ENCODE results near the gene ANKMY1. TPM values are rescaled to one million over a fixed set of nuclear protein-coding genes. Genes with fewer than 3 reads are reported as not detected.

ANKMY1 gene
- total and polyA plus RNA-seq, 7 experiments from 2014 or later, result 7.7 to 83.4 (median 34.8) TPM

DNA sequence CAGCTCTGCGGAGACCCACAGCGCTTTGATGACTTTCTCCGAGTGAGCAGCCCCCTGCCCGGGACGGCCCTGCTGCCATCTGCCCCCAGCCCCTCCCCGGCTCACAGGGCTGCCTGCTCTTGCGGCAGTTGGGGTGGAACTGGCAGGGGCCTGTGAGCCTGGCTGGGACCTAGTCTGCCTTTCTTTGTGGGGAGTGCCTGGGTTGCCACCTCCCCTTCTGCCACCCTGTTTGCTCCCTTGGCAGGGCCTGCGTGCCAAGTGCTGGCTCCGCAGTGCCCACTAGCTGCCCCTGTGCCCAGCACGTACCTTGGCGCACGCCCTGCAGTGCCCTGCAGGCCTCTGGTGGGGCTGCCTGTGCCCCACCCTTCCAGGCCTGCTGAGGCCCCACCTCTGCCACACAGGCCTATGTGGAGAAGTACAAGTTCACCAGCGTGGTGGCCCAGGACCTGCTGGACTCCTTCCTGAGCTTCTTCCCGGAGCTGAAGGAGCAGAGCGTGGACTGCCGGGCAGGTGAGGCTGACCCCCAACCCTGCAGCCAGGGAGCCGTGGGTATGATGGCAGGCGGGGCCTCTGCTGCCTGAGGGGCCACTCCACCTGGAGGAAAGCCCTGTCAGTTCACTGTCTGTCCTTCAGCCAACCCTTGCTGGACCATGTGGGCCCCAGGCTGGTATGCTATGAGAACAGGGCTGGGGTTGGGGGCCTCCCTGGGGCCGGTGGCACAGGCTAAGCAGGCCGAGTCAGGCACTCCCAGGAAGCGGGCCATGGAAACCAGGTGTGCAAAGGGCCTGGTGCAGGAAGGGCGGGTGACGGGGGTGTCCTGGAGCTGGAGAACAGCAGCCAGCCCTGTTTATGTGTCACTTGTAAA lies 17.5 kb upstream of the ANKMY1 start:
- no peak overlapping the region for H3K4me3 Mint-ChIP-seq
- CTCF ChIA-PET, result no interaction called here
- Histone ChIP-seq H3K4me3 (ENCODE audit: low read length) (no peak overlapping the region), H3K27ac (ENCODE audit: low read depth, low read length) (no peak overlapping the region), H3K9me3 (ENCODE audit: control insufficient read depth in 2 of 3, low read length in 3 of 3) (no peaks in the 10 kb centered on the region), H3K27me3 (ENCODE audit: control insufficient read depth in 2 of 2, insufficient read depth in 2 of 2, low read length in 2 of 2) (no peaks in the 10 kb centered on the region), H3K4me1 (ENCODE audit: control insufficient read depth in 2 of 2, insufficient read depth in 2 of 2, low read length in 2 of 2) (peaks cover 25 to 33% of the 10 kb centered on the region in 2 donors), H3K36me3 (ENCODE audit: control insufficient read depth in 2 of 3, insufficient read depth in 3 of 3, low read length in 3 of 3) (peaks cover 7 to 78% (median 8%) of the 10 kb centered on the region in 3 experiments)
- intact Hi-C loops (cut with micrococcal nuclease), result no loop called here
- POLR2A ChIA-PET, result interaction anchor here (1.3 to 1.9 kb wide), 3 partner anchors 10 to 14 kb away, joined by 4 to 5 read pairs (median 5); partner anchors contain the start of gene CAPN10
- no peak for DNase-seq
- peak overlapping the region in 1 of 9 donors; percentile 33 for H3K27ac Mint-ChIP-seq
- no peak for ATAC-seq
- H3K9me3 Mint-ChIP-seq, result no peaks in the 10 kb centered on the region
- peaks cover 23 to 40% (median 32%) of the 10 kb centered on the region in 7 donors for H3K4me1 Mint-ChIP-seq
- no peaks in the 10 kb centered on the region for H3K27me3 Mint-ChIP-seq
- H3K36me3 Mint-ChIP-seq, result peaks cover 0 to 13% (median 0%) of the 10 kb centered on the region in 5 donors

DNA sequence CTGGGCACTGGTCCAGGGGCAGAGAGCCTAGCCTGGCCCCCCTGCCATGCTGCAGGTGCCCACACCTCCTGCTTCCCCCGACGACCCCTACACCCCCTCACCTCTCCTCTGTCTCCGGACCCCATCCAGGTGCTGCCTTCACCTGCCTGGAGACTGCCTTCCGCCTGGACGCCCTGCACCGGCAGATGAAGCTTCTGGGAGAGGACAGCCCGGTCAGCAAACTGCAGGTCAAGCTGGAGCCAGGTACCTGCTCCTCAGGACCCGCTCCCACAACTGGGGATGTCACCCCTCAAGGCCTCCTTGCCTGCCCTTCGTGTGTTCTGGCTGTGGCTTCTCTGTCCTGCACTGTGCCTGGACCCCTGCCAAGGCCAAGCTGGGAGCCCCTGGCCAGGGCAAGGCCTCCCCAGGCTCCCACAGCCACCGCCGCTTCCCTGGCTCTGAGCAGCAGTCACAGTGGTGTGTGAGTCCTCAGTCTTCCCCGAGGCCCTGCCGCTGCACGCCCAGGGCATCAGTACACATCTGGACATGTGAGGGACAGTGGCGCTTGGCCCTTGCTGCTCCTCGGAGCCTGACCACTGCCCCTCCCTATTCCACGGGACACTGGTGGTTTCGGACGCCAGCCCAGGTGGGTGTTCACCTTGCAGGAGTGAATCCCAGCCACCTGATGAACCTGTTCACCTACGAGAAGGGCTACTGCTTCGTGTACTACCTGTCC lies 16.8 kb upstream of the ANKMY1 start:
- ATAC-seq, result no peak
- peaks cover 21 to 40% (median 29%) of the 10 kb centered on the region in 7 donors for H3K4me1 Mint-ChIP-seq
- Histone ChIP-seq H3K4me1 (ENCODE audit: control insufficient read depth in 2 of 2, insufficient read depth in 2 of 2, low read length in 2 of 2) (peaks cover 27 to 34% of the 10 kb centered on the region in 2 donors), H3K27me3 (ENCODE audit: control insufficient read depth in 2 of 2, insufficient read depth in 2 of 2, low read length in 2 of 2) (no peaks in the 10 kb centered on the region), H3K4me3 (ENCODE audit: low read length) (no peak overlapping the region), H3K36me3 (ENCODE audit: control insufficient read depth in 2 of 3, insufficient read depth in 3 of 3, low read length in 3 of 3) (peaks cover 7 to 78% (median 8%) of the 10 kb centered on the region in 3 experiments), H3K9me3 (ENCODE audit: control insufficient read depth in 2 of 3, low read length in 3 of 3) (no peaks in the 10 kb centered on the region), H3K27ac (ENCODE audit: low read depth, low read length) (no peak overlapping the region)
- no peaks in the 10 kb centered on the region for H3K27me3 Mint-ChIP-seq
- ChIA-PET CTCF (no interaction called here), POLR2A (interaction anchor here (1.9 kb wide), 1 partner anchor 14 kb away, joined by 5 read pairs; no protein-coding TSS in a partner anchor)
- peaks cover 0 to 10% (median 0%) of the 10 kb centered on the region in 5 donors for H3K36me3 Mint-ChIP-seq
- DNase-seq, result no peak
- H3K9me3 Mint-ChIP-seq, result no peaks in the 10 kb centered on the region
- H3K4me3 Mint-ChIP-seq, result no peak overlapping the region
- H3K27ac Mint-ChIP-seq, result no peak overlapping the region
- intact Hi-C loops (cut with micrococcal nuclease), result no loop called here

DNA sequence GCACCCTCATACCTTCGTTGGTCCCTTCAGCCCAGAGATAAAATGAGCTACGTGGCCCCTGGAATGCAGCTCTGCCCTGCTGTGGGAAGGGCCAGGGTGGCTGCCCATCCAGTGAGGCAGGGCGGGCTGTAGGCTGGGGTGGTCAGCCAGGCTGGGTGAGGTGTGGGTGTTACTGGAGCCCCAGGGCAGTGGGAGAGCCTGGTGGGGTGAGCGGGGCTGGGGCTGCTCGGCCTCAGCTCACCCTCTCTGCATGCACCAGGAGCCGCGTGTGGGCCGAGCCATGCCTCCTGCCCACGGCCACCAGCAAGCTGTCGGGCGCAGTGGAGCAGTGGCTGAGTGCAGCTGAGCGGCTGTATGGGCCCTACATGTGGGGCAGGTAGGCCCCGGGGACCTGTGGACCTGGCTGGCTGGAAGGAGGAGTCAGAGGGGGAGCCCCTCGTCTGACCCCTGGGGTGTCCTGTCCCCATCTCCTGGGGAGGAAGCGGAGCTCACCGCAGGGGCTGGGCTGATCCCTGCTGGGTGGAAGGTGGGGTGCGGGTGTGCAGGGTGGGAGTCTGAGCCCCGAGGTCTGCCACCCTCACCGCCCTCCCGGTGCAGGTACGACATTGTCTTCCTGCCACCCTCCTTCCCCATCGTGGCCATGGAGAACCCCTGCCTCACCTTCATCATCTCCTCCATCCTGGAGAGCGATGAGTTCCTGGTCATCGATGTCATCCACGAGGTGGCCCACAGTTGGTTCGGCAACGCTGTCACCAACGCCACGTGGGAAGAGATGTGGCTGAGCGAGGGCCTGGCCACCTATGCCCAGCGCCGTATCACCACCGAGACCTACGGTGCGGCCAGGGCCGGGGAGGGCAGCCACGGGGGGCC lies 16.0 kb upstream of the ANKMY1 start:
- Mint-ChIP-seq H3K27ac (no peak overlapping the region), H3K36me3 (peaks cover 0 to 13% (median 0%) of the 10 kb centered on the region in 5 donors)
- CTCF ChIA-PET, result no interaction called here

DNA sequence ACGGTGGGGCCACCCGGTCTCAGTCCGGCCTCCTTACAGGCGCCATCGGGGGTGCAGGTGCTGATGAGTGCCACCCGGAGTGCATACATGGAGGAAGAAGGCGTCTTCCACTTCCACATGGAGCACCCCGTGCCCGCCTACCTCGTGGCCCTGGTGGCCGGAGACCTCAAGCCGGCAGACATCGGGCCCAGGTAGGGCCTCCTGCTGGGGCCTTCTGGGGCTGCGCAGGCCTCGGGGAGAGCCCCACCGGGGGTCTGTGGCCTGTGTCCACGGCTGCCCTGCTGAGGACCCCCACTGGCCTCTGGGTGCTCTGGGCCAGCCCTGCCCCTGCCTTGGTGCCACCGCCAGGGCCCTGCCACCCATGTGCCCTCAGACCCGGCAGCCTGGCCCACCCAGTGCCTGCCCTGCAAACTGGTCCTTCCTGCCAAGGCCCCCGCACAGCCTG lies 15.3 kb upstream of the ANKMY1 start:
- peaks cover 19 to 32% (median 25%) of the 10 kb centered on the region in 7 donors for H3K4me1 Mint-ChIP-seq
- H3K27ac ChIP-seq (ENCODE audit: low read depth, low read length), result no peak overlapping the region
- H3K4me3 Mint-ChIP-seq, result no peak overlapping the region
- H3K36me3 ChIP-seq (ENCODE audit: control insufficient read depth in 2 of 3, insufficient read depth in 3 of 3, low read length in 3 of 3), result peaks cover 7 to 69% (median 8%) of the 10 kb centered on the region in 3 experiments
- ChIA-PET CTCF (interaction anchor here (0.8 kb wide), 1 partner anchor 12 kb away, joined by 3 read pairs; no protein-coding TSS in a partner anchor), POLR2A (interaction anchor here (1.9 kb wide), 1 partner anchor 12 kb away, joined by 5 read pairs; no protein-coding TSS in a partner anchor)
- H3K9me3 ChIP-seq (ENCODE audit: control insufficient read depth in 2 of 3, low read length in 3 of 3), result no peaks in the 10 kb centered on the region
- no peaks in the 10 kb centered on the region for H3K27me3 ChIP-seq (ENCODE audit: control insufficient read depth in 2 of 2, insufficient read depth in 2 of 2, low read length in 2 of 2)
- no peak overlapping the region for H3K4me3 ChIP-seq (ENCODE audit: low read length)
- H3K27me3 Mint-ChIP-seq, result no peaks in the 10 kb centered on the region
- peaks cover 0 to 13% (median 0%) of the 10 kb centered on the region in 5 donors for H3K36me3 Mint-ChIP-seq
- peaks cover 23 to 30% of the 10 kb centered on the region in 2 donors for H3K4me1 ChIP-seq (ENCODE audit: control insufficient read depth in 2 of 2, insufficient read depth in 2 of 2, low read length in 2 of 2)
- no peak for DNase-seq
- H3K9me3 Mint-ChIP-seq, result no peaks in the 10 kb centered on the region
- intact Hi-C loops (cut with micrococcal nuclease), result no loop called here
- no peak overlapping the region for H3K27ac Mint-ChIP-seq
- no peak for ATAC-seq

More for the DNA sequence above, 16.0 kb upstream of the ANKMY1 start:
- peaks cover 7 to 75% (median 8%) of the 10 kb centered on the region in 3 experiments for H3K36me3 ChIP-seq (ENCODE audit: control insufficient read depth in 2 of 3, insufficient read depth in 3 of 3, low read length in 3 of 3)
- H3K4me3 ChIP-seq (ENCODE audit: low read length), result no peak overlapping the region
- no peaks in the 10 kb centered on the region for H3K27me3 ChIP-seq (ENCODE audit: control insufficient read depth in 2 of 2, insufficient read depth in 2 of 2, low read length in 2 of 2)
- H3K27ac ChIP-seq (ENCODE audit: low read depth, low read length), result no peak overlapping the region
- DNase-seq (no peak), ATAC-seq (no peak)
- intact Hi-C loops (cut with micrococcal nuclease), result no loop called here
- H3K4me1 ChIP-seq (ENCODE audit: control insufficient read depth in 2 of 2, insufficient read depth in 2 of 2, low read length in 2 of 2), result peaks cover 24 to 31% of the 10 kb centered on the region in 2 donors
- POLR2A ChIA-PET, result interaction anchor here (1.9 kb wide), 1 partner anchor 13 kb away, joined by 5 read pairs; no protein-coding TSS in a partner anchor
- Mint-ChIP-seq H3K4me1 (peaks cover 21 to 37% (median 28%) of the 10 kb centered on the region in 7 donors), H3K4me3 (no peak overlapping the region), H3K9me3 (no peaks in the 10 kb centered on the region), H3K27me3 (no peaks in the 10 kb centered on the region)
- H3K9me3 ChIP-seq (ENCODE audit: control insufficient read depth in 2 of 3, low read length in 3 of 3), result no peaks in the 10 kb centered on the region

DNA sequence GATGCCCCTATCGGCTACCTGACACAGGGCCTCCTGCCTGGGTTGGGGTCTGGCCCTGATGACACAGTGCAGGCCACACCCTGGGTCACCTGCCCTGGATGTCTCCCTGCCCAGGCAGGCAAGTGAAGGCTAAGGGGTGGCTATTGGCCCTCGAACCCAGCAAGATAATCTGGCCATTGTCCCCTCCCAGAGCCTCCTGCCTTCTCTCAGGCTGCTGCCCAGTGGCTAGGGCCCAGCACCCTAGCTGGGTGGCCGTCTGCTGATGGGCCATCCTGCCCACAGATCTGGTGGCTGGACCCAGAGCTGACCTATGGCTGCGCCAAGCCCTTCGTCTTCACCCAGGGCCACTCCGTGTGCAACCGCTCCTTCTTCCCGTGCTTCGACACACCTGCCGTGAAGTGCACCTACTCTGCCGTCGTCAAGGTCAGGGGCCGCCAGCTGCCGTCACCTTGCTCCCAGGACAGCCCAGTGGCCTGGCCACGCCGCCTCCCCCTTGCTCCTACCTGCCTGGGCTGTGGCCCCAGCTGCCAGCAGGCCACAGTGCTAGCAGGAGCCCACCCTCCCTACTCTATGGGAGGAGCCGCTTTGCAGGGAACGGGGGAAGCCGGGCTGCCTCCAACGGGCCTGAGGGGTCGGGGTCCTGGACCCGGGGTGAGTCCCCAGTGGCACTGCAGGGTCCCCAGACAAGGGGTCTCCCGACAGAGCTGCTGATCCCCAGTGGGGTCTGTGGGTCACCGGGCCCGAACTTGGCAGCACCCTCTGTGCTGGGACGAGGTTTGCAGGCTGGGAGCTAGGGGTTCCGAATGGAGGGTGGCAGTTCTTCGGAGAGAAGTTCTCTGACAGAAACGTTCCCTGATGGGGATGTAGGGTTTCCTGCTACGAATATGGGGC lies 14.6 kb upstream of the ANKMY1 start:
- Mint-ChIP-seq H3K36me3 (peaks cover 0 to 14% (median 0%) of the 10 kb centered on the region in 5 donors), H3K27ac (peak overlapping the region in 1 of 9 donors; percentile 30), H3K27me3 (no peaks in the 10 kb centered on the region), H3K4me3 (peak overlapping the region in 3 of 10 donors; percentile 25 to 88 (median 54)), H3K9me3 (no peaks in the 10 kb centered on the region), H3K4me1 (peaks cover 23 to 38% (median 31%) of the 10 kb centered on the region in 7 donors)
- DNase-seq (no peak), ATAC-seq (no peak)
- Histone ChIP-seq H3K36me3 (ENCODE audit: control insufficient read depth in 2 of 3, insufficient read depth in 3 of 3, low read length in 3 of 3) (peaks cover 7 to 62% (median 8%) of the 10 kb centered on the region in 3 experiments), H3K4me3 (ENCODE audit: low read length) (no peak overlapping the region), H3K27me3 (ENCODE audit: control insufficient read depth in 2 of 2, insufficient read depth in 2 of 2, low read length in 2 of 2) (no peaks in the 10 kb centered on the region), H3K4me1 (ENCODE audit: control insufficient read depth in 2 of 2, insufficient read depth in 2 of 2, low read length in 2 of 2) (peaks cover 28 to 32% of the 10 kb centered on the region in 2 donors), H3K27ac (ENCODE audit: low read depth, low read length) (no peak overlapping the region), H3K9me3 (ENCODE audit: control insufficient read depth in 2 of 3, low read length in 3 of 3) (no peaks in the 10 kb centered on the region)
- CTCF ChIA-PET, result interaction anchor here (0.8 kb wide), 1 partner anchor 13 kb away, joined by 3 read pairs; no protein-coding TSS in a partner anchor
- POLR2A ChIA-PET, result interaction anchor here (0.7 to 1.5 kb wide), 5 partner anchors 11 to 58 kb away, joined by 3 to 5 read pairs (median 3); partner anchors contain the start of genes ANKMY1, CAPN10 and DUSP28
- intact Hi-C loops (cut with micrococcal nuclease), result no loop called here

Data from naive thymus-derived CD4-positive, alpha-beta T cell (primary cell).